Activated CD8-positive, alpha-beta memory T cell treated with anti-CD3 and anti-CD28 coated beads, Interleukin-2, amount 10 ng/mL, durations not matched to agents 7 days and 5 days (primary cell): ENCODE data around the gene LRRN2. TPM values are rescaled to one million over a fixed set of nuclear protein-coding genes. Genes with fewer than 3 reads are reported as not detected.
"Not testable (repeated sequence)": the region's sequence is repeated elsewhere in the genome, so short reads cannot be mapped to it uniquely, and the experiment has no call there.

Source experiments
- ATAC-seq: fragments of 150-1000 bp; cut with Tn5 transposase; one replicate; pipeline ENCODE4 v1.10.0; 2021; ENCODE audit warnings: moderate library complexity
- CTCF ChIA-PET: fragments of 350-600 bp; sonication (Branson Sonifier 250); formaldehyde crosslinking; loops from one replicate; lab custom pipeline; 2021; ENCODE audit warnings: antibody characterized with exemption; lab: Charles Lee
- DNase-seq: peaks from one replicate; pipeline ENCODE4 v3.0.0-alpha.2; 2020
- H3K27ac Mint-ChIP-seq: one replicate; pipeline ENCODE4 v1.8.0; 2021; ENCODE audit warnings: mild to moderate bottlenecking, mixed read lengths
- H3K27me3 Mint-ChIP-seq: one replicate; pipeline ENCODE4 v1.8.0; 2021; ENCODE audit warnings: mixed read lengths
- H3K36me3 Mint-ChIP-seq: one replicate; pipeline ENCODE4 v1.8.0; 2021; ENCODE audit warnings: mild to moderate bottlenecking, mixed read lengths
- H3K4me1 Mint-ChIP-seq: one replicate; pipeline ENCODE4 v1.8.0; 2021; ENCODE audit warnings: mixed read lengths
- H3K4me3 Mint-ChIP-seq: one replicate; pipeline ENCODE4 v1.8.0; 2021; ENCODE audit warnings: mild to moderate bottlenecking, moderate library complexity, mixed read lengths
- H3K9me3 Mint-ChIP-seq: one replicate; pipeline ENCODE4 v1.8.0; 2022; ENCODE audit warnings: low read depth, mixed read lengths
- total RNA-seq, 2 experiments: library from RNA; stranded (reverse); gene quantifications; one replicate each; pipeline ENCODE4 v1.2.3, GENCODE V29; 2021

The LRRN2 gene
- total RNA-seq, result not detected

- CTCF ChIA-PET, result no interaction called here
- Mint-ChIP-seq H3K4me1 (peaks cover 9% of the 10 kb centered on the region), H3K36me3 (no peaks in the 10 kb centered on the region), H3K4me3 (no peak within 1 kb of the TSS), H3K9me3 (no peaks in the 10 kb centered on the region), H3K27ac (no peak within 1 kb of the TSS), H3K27me3 (peaks cover 60% of the 10 kb centered on the region)
- DNase-seq (no peak), ATAC-seq (no peak)
Observed at GRCh38 chr1:204685236-204686006, at the start of gene LRRN2. Gene LRRN2, minus strand, starts transcription at chr1:204685738. Its CDS starts 65,746 bp downstream, at chr1:204619992.

- CTCF ChIA-PET, result interaction anchor here (0.8 kb wide), 1 partner anchor 9 kb away, joined by 3 read pairs; no protein-coding TSS in a partner anchor
- no peak for ATAC-seq
- H3K9me3 Mint-ChIP-seq, result peaks cover 2% of the 10 kb centered on the region
Observed at GRCh38 chr1:204735042-204735441, 49.5 kb upstream of the LRRN2 start.

GRCh38 chr1:204733869-204734596 lies 48.5 kb upstream of the LRRN2 start:
- DNase-seq, result no peak
- CTCF ChIA-PET, result interaction anchor here (0.8 kb wide), 1 partner anchor 8 kb away, joined by 3 read pairs; no protein-coding TSS in a partner anchor
- H3K9me3 Mint-ChIP-seq, result peaks cover 2% of the 10 kb centered on the region
- no peak for ATAC-seq
- no peak overlapping the region for H3K4me3 Mint-ChIP-seq
- no peaks in the 10 kb centered on the region for H3K4me1 Mint-ChIP-seq
- H3K27me3 Mint-ChIP-seq, result peaks cover 63% of the 10 kb centered on the region
- H3K27ac Mint-ChIP-seq, result no peak overlapping the region
- H3K36me3 Mint-ChIP-seq, result no peaks in the 10 kb centered on the region

More at GRCh38 chr1:204735042-204735441, 49.5 kb upstream of the LRRN2 start:
- no peak overlapping the region for H3K4me3 Mint-ChIP-seq
- H3K36me3 Mint-ChIP-seq, result no peaks in the 10 kb centered on the region
- H3K4me1 Mint-ChIP-seq, result no peaks in the 10 kb centered on the region
- H3K27ac Mint-ChIP-seq, result no peak overlapping the region
- DNase-seq, result no peak
- peaks cover 64% of the 10 kb centered on the region for H3K27me3 Mint-ChIP-seq

GRCh38 chr1:204733289-204733688 lies 47.8 kb upstream of the LRRN2 start:
- Mint-ChIP-seq H3K36me3 (no peaks in the 10 kb centered on the region), H3K9me3 (peaks cover under 1% of the 10 kb centered on the region), H3K27me3 (peaks cover 59% of the 10 kb centered on the region), H3K27ac (no peak overlapping the region), H3K4me3 (no peak overlapping the region), H3K4me1 (no peaks in the 10 kb centered on the region)
- ATAC-seq (no peak), DNase-seq (no peak)
- CTCF ChIA-PET, result interaction anchor here (1.0 kb wide), 1 partner anchor 11 kb away, joined by 4 read pairs; no protein-coding TSS in a partner anchor

- no peaks in the 10 kb centered on the region for H3K9me3 Mint-ChIP-seq
- CTCF ChIA-PET, result interaction anchor here (0.7 to 2.4 kb wide), 3 partner anchors 12 to 75 kb away, joined by 4 to 8 read pairs (median 4); no protein-coding TSS in a partner anchor
- no peaks in the 10 kb centered on the region for H3K4me1 Mint-ChIP-seq
- no peak overlapping the region for H3K27ac Mint-ChIP-seq
- H3K27me3 Mint-ChIP-seq, result peaks cover 51% of the 10 kb centered on the region
- no peaks in the 10 kb centered on the region for H3K36me3 Mint-ChIP-seq
- ATAC-seq (no peak), DNase-seq (no peak)
- H3K4me3 Mint-ChIP-seq, result no peak overlapping the region
Observed at GRCh38 chr1:204731985-204732575, 46.5 kb upstream of the LRRN2 start.

- H3K36me3 Mint-ChIP-seq, result no peaks in the 10 kb centered on the region
- DNase-seq, result no peak
- H3K27ac Mint-ChIP-seq, result no peak overlapping the region
- H3K9me3 Mint-ChIP-seq, result no peaks in the 10 kb centered on the region
- no peak for ATAC-seq
- CTCF ChIA-PET, result interaction anchor here (0.7 to 2.4 kb wide), 2 partner anchors 16 to 75 kb away, joined by 4 to 8 read pairs; no protein-coding TSS in a partner anchor
- peaks cover 50% of the 10 kb centered on the region for H3K27me3 Mint-ChIP-seq
- H3K4me3 Mint-ChIP-seq, result no peak overlapping the region
- peaks cover 1% of the 10 kb centered on the region for H3K4me1 Mint-ChIP-seq
Observed at GRCh38 chr1:204731509-204731908, 46.0 kb upstream of the LRRN2 start.

GRCh38 chr1:204730826-204731459 lies 45.4 kb upstream of the LRRN2 start:
- peaks cover 4% of the 10 kb centered on the region for H3K4me1 Mint-ChIP-seq

GRCh38 chr1:204729516-204729915 lies 44.0 kb upstream of the LRRN2 start:
- Mint-ChIP-seq H3K36me3 (no peaks in the 10 kb centered on the region), H3K4me3 (no peak overlapping the region), H3K9me3 (no peaks in the 10 kb centered on the region), H3K27ac (no peak overlapping the region), H3K27me3 (peaks cover 43% of the 10 kb centered on the region), H3K4me1 (peaks cover 4% of the 10 kb centered on the region)
- ATAC-seq (no peak), DNase-seq (no peak)
- CTCF ChIA-PET, result no interaction called here

More at GRCh38 chr1:204730826-204731459, 45.4 kb upstream of the LRRN2 start:
- Mint-ChIP-seq H3K9me3 (no peaks in the 10 kb centered on the region), H3K4me3 (no peak overlapping the region), H3K27me3 (peaks cover 47% of the 10 kb centered on the region), H3K36me3 (no peaks in the 10 kb centered on the region), H3K27ac (no peak overlapping the region)
- ATAC-seq (no peak), DNase-seq (no peak)
- CTCF ChIA-PET, result interaction anchor here (2.4 kb wide), 1 partner anchor 17 kb away, joined by 8 read pairs; no protein-coding TSS in a partner anchor

GRCh38 chr1:204728456-204728855 lies 42.9 kb upstream of the LRRN2 start:
- Mint-ChIP-seq H3K4me3 (no peak overlapping the region), H3K27ac (no peak overlapping the region), H3K36me3 (no peaks in the 10 kb centered on the region), H3K4me1 (peaks cover 4% of the 10 kb centered on the region), H3K9me3 (no peaks in the 10 kb centered on the region), H3K27me3 (peaks cover 39% of the 10 kb centered on the region)
- DNase-seq (no peak), ATAC-seq (no peak)
- CTCF ChIA-PET, result interaction anchor here (1.0 kb wide), 1 partner anchor 19 kb away, joined by 3 read pairs; no protein-coding TSS in a partner anchor

- no peak overlapping the region for H3K4me3 Mint-ChIP-seq
- no peaks in the 10 kb centered on the region for H3K36me3 Mint-ChIP-seq
- peaks cover 6% of the 10 kb centered on the region for H3K4me1 Mint-ChIP-seq
- H3K9me3 Mint-ChIP-seq, result no peaks in the 10 kb centered on the region
- no peak for ATAC-seq
- no peak overlapping the region for H3K27ac Mint-ChIP-seq
- peaks cover 39% of the 10 kb centered on the region for H3K27me3 Mint-ChIP-seq
- CTCF ChIA-PET, result interaction anchor here (1.0 kb wide), 1 partner anchor 19 kb away, joined by 3 read pairs; no protein-coding TSS in a partner anchor
- no peak for DNase-seq
Observed at GRCh38 chr1:204728045-204728444, 42.5 kb upstream of the LRRN2 start.

GRCh38 chr1:204727438-204727837 lies 41.9 kb upstream of the LRRN2 start:
- H3K4me1 Mint-ChIP-seq, H3K4me3 Mint-ChIP-seq, CTCF ChIA-PET, H3K27ac Mint-ChIP-seq, ATAC-seq, H3K9me3 Mint-ChIP-seq, H3K36me3 Mint-ChIP-seq, DNase-seq: not testable (repeated sequence)
- H3K27me3 Mint-ChIP-seq, result peaks cover 34% of the 10 kb centered on the region

- Mint-ChIP-seq H3K36me3 (no peaks in the 10 kb centered on the region), H3K27ac (no peak overlapping the region), H3K27me3 (peaks cover 28% of the 10 kb centered on the region), H3K4me3 (no peak overlapping the region), H3K4me1 (peaks cover 7% of the 10 kb centered on the region), H3K9me3 (no peaks in the 10 kb centered on the region)
- ATAC-seq (no peak), DNase-seq (no peak)
- CTCF ChIA-PET, result interaction anchor here (1.2 to 1.5 kb wide), 2 partner anchors 8 to 80 kb away, joined by 3 read pairs; no protein-coding TSS in a partner anchor
Observed at GRCh38 chr1:204726478-204726877, 40.9 kb upstream of the LRRN2 start.
